Measurements from ENCODE around the gene SEC61G. TPM values are rescaled to one million over a fixed set of nuclear protein-coding genes. Genes with fewer than 3 reads are reported as not detected.

Gene SEC61G
- total RNA-seq: 100 to 1,000 TPM; 149 to 166 TPM
- 275 TPM for polyA plus RNA-seq (2013, experiment 1 of 2)
- 238 TPM for polyA plus RNA-seq (2013, experiment 2 of 2)
- long read RNA-seq, experiment 1, transcript SEC61G-201 (4 exons, 462 nt): major isoform, 60 of 115 reads
- long read RNA-seq, experiment 1, transcript SEC61G-202 (4 exons, 459 nt): minor isoform, 8 of 115 reads
- long read RNA-seq, experiment 1, partial matches to known transcripts: 31 of 115 reads
- long read RNA-seq, experiment 1, other reads (novel, unspliced or antisense): 16 of 115 reads
- long read RNA-seq, experiment 2, transcript SEC61G-202 (4 exons, 459 nt): minor isoform, 10 of 122 reads
- long read RNA-seq, experiment 2, transcript SEC61G-201 (4 exons, 462 nt): major isoform, 101 of 122 reads
- long read RNA-seq, experiment 2, partial matches to known transcripts: 5 of 122 reads
- long read RNA-seq, experiment 2, other reads (novel, unspliced or antisense): 2 of 122 reads
- long read RNA-seq, experiment 3, transcript SEC61G-201 (4 exons, 462 nt): major isoform, 36 of 40 reads
- long read RNA-seq, experiment 3, partial matches to known transcripts: 0 of 40 reads
- long read RNA-seq, experiment 3, other reads (novel, unspliced or antisense): 2 of 40 reads
- long read RNA-seq, experiment 4, partial matches to known transcripts: 0 of 1 reads
- long read RNA-seq, experiment 4, other reads (novel, unspliced or antisense): 1 of 1 reads

GRCh38 chr7:54758702-54759592, at the start of gene SEC61G:
SEC61G (minus strand) TSS chr7:54759211; CDS start chr7:54757588, 1,623 bp downstream.
- H3K36me3 Mint-ChIP-seq (ENCODE audit: low read depth): peaks cover 15% of the 10 kb centered on the region
- H3K36me3 ChIP-seq (ENCODE audit: control insufficient read depth, insufficient read depth, low read length): peaks cover 23% of the 10 kb centered on the region
- H3K9me3 Mint-ChIP-seq: no peaks in the 10 kb centered on the region
- H3K4me3 Mint-ChIP-seq: peak within 1 kb of the TSS; percentile 87
- H3K27me3 ChIP-seq (ENCODE audit: control insufficient read depth, insufficient read depth, low read length, poor library complexity, severe bottlenecking): no peaks in the 10 kb centered on the region
- H3K27ac Mint-ChIP-seq: peak within 1 kb of the TSS; percentile 91
- H3K27ac ChIP-seq (ENCODE audit: low read depth, low read length): no peak within 1 kb of the TSS
- 0% methylated on average over 4 to 72 of the region's 72 CpGs for WGBS, 2 experiments (ENCODE audit: insufficient coverage in 1 of 2, insufficient read length in 1 of 2)
- H3K27me3 Mint-ChIP-seq (ENCODE audit: insufficient read depth): no peaks in the 10 kb centered on the region
- no peak for TF ChIP-seq CTCF (conservative IDR thresholded peaks at IDR 0.05)
- H3K9ac ChIP-seq (ENCODE audit: extremely low read depth, low read length, poor library complexity, severe bottlenecking): peak within 1 kb of the TSS; percentile 84
- no peaks in the 10 kb centered on the region for H3K4me1 ChIP-seq (ENCODE audit: control insufficient read depth, insufficient read depth, low read length)
- peaks cover 11% of the 10 kb centered on the region for H3K4me1 Mint-ChIP-seq
- no peaks in the 10 kb centered on the region for H3K9me3 ChIP-seq (ENCODE audit: control insufficient read depth, low read length)
- peak within 1 kb of the TSS; percentile 98 for H3K4me3 ChIP-seq (ENCODE audit: low read length)
- DNase-seq: peak; percentile 98

- H3K27ac Mint-ChIP-seq: no peak overlapping the region
- no peaks in the 10 kb centered on the region for H3K36me3 Mint-ChIP-seq (ENCODE audit: low read depth)
- Histone ChIP-seq H3K27me3 (ENCODE audit: control insufficient read depth, insufficient read depth, low read length, poor library complexity, severe bottlenecking) (no peaks in the 10 kb centered on the region), H3K4me1 (ENCODE audit: control insufficient read depth, insufficient read depth, low read length) (no peaks in the 10 kb centered on the region), H3K36me3 (ENCODE audit: control insufficient read depth, insufficient read depth, low read length) (no peaks in the 10 kb centered on the region), H3K9me3 (ENCODE audit: control insufficient read depth, low read length) (no peaks in the 10 kb centered on the region), H3K4me3 (ENCODE audit: low read length) (no peak overlapping the region), H3K27ac (ENCODE audit: low read depth, low read length) (no peak overlapping the region), H3K9ac (ENCODE audit: extremely low read depth, low read length, poor library complexity, severe bottlenecking) (no peak overlapping the region)
- no peak for TF ChIP-seq CTCF (conservative IDR thresholded peaks at IDR 0.05)
- H3K9me3 Mint-ChIP-seq: no peaks in the 10 kb centered on the region
- 86 to 94% methylated on average over 3 to 4 of the region's 4 CpGs for WGBS, 2 experiments (ENCODE audit: insufficient coverage in 1 of 2, insufficient read length in 1 of 2)
- no peaks in the 10 kb centered on the region for H3K27me3 Mint-ChIP-seq (ENCODE audit: insufficient read depth)
- H3K4me3 Mint-ChIP-seq: no peak overlapping the region
- H3K4me1 Mint-ChIP-seq: no peaks in the 10 kb centered on the region
- DNase-seq: no peak
Observed at GRCh38 chr7:54802841-54803240, 43.8 kb upstream of the SEC61G start.

GRCh38 chr7:54802114-54802513, 43.1 kb upstream of the SEC61G start:
- no peak overlapping the region for H3K9ac ChIP-seq (ENCODE audit: extremely low read depth, low read length, poor library complexity, severe bottlenecking)
- TF ChIP-seq CTCF (conservative IDR thresholded peaks at IDR 0.05): no peak
- H3K9me3 ChIP-seq (ENCODE audit: control insufficient read depth, low read length): no peaks in the 10 kb centered on the region
- no peaks in the 10 kb centered on the region for H3K27me3 ChIP-seq (ENCODE audit: control insufficient read depth, insufficient read depth, low read length, poor library complexity, severe bottlenecking)
- Mint-ChIP-seq H3K4me3 (no peak overlapping the region), H3K27ac (no peak overlapping the region), H3K36me3 (ENCODE audit: low read depth) (no peaks in the 10 kb centered on the region), H3K27me3 (ENCODE audit: insufficient read depth) (no peaks in the 10 kb centered on the region), H3K9me3 (no peaks in the 10 kb centered on the region), H3K4me1 (no peaks in the 10 kb centered on the region)
- no peak for DNase-seq
- H3K27ac ChIP-seq (ENCODE audit: low read depth, low read length): no peak overlapping the region
- H3K36me3 ChIP-seq (ENCODE audit: control insufficient read depth, insufficient read depth, low read length): no peaks in the 10 kb centered on the region
- no peak overlapping the region for H3K4me3 ChIP-seq (ENCODE audit: low read length)
- 90 to 97% methylated on average over 8 to 11 of the region's 11 CpGs for WGBS, 2 experiments (ENCODE audit: insufficient coverage in 1 of 2, insufficient read length in 1 of 2)
- no peaks in the 10 kb centered on the region for H3K4me1 ChIP-seq (ENCODE audit: control insufficient read depth, insufficient read depth, low read length)
